SU-DHL-6 (cell line): Measurements from ENCODE around the gene NDUFA6.

Source experiments
- H2AFZ ChIP-seq: fragments of 200-600 bp; sonication (generic); 2 replicates; pipeline ENCODE4 v1.6.1; 2014; ENCODE audit warnings: low read depth, mild to moderate bottlenecking, moderate library complexity, mixed read lengths, antibody characterized with exemption, low read length; ENCODE audit not compliant: severe bottlenecking
- H3F3A ChIP-seq: fragments of 200-600 bp; shearing (Covaris generic); 2 replicates; pipeline ENCODE4 v1.6.0; 2016; ENCODE audit warnings: antibody characterized with exemption, mild to moderate bottlenecking; ENCODE audit not compliant: insufficient read depth
- H3K27ac ChIP-seq: fragments of 200-600 bp; sonication (generic); 2 replicates; pipeline ENCODE4 v1.5.1; 2016; ENCODE audit warnings: low read depth, mild to moderate bottlenecking, low read length, moderate library complexity, mixed read lengths
- H3K27me3 ChIP-seq: fragments of 200-600 bp; sonication (generic), shearing (Covaris generic); 2 replicates; pipeline ENCODE4 v1.6.0; 2014; ENCODE audit warnings: mild to moderate bottlenecking, low read length
- H3K36me3 ChIP-seq: fragments of 200-600 bp; sonication (generic); 2 replicates; pipeline ENCODE4 v1.6.1; 2014; ENCODE audit warnings: mild to moderate bottlenecking, low read length, mixed read lengths
- H3K4me2 ChIP-seq: fragments of 300-600, 200-600 bp; shearing (Covaris generic), sonication (generic); 2 replicates; pipeline ENCODE4 v1.6.0; 2014; ENCODE audit warnings: low read length, low read depth, mild to moderate bottlenecking; ENCODE audit not compliant: poor library complexity, severe bottlenecking
- H3K4me3 ChIP-seq: fragments of 200-600 bp; sonication (generic); 2 replicates; pipeline ENCODE4 v1.5.1; 2014; ENCODE audit warnings: antibody characterized with exemption, low read length, mild to moderate bottlenecking, mixed read lengths; ENCODE audit not compliant: insufficient read depth, poor library complexity, severe bottlenecking
- H3K79me2 ChIP-seq: fragments of 200-600 bp; sonication (generic); 2 replicates; pipeline ENCODE4 v1.6.1; 2014; ENCODE audit warnings: mild to moderate bottlenecking, low read length, moderate library complexity; ENCODE audit not compliant: insufficient read depth
- H3K9ac ChIP-seq: fragments of 200-600 bp; sonication (generic); 2 replicates; pipeline ENCODE4 v1.7.0; 2014; ENCODE audit warnings: mild to moderate bottlenecking, low read length
- H3K9me2 ChIP-seq: fragments of 200-600 bp; sonication (generic); replicated peaks from 2 replicates; pipeline ENCODE4 v1.6.1; 2014; ENCODE audit warnings: low read length; ENCODE audit not compliant: insufficient read depth
- H3K9me3 ChIP-seq: fragments of 200-600 bp; sonication (generic); 2 replicates; pipeline ENCODE4 v1.6.1; 2014; ENCODE audit warnings: low read length, mixed read lengths; ENCODE audit not compliant: insufficient read depth
- H4K20me1 ChIP-seq: fragments of 200-600 bp; sonication (generic); 2 replicates; pipeline ENCODE4 v1.6.1; 2014; ENCODE audit warnings: low read depth, mild to moderate bottlenecking, antibody characterized with exemption, low read length, moderate library complexity, mixed read lengths
- CTCF ChIP-seq: fragments of 200-600 bp; sonication (generic); IDR thresholded peaks from one replicate; pipeline ENCODE4 v1.5.1; 2017; ENCODE audit warnings: antibody characterized with exemption, mild to moderate bottlenecking, low read length, moderate library complexity; ENCODE audit not compliant: insufficient read depth, poor library complexity, severe bottlenecking
- EZH2phosphoT487 ChIP-seq: fragments of 200-600 bp; sonication (generic), shearing (Covaris generic); conservative IDR thresholded peaks from 2 replicates; pipeline ENCODE4 v1.6.1; 2018; ENCODE audit warnings: mild to moderate bottlenecking, antibody characterized with exemption, low read length, moderate library complexity, mixed read lengths

Gene NDUFA6

GRCh38 chr22:42061041-42061440, 29.5 kb downstream of the NDUFA6 start:
- no peak overlapping the region for H3K9ac ChIP-seq
- no peak overlapping the region for H3K27ac ChIP-seq
- H3K79me2 ChIP-seq = no peaks in the 10 kb centered on the region
- no peaks in the 10 kb centered on the region for H3K27me3 ChIP-seq
- no peaks in the 10 kb centered on the region for H3F3A ChIP-seq
- peaks cover 10% of the 10 kb centered on the region for H3K36me3 ChIP-seq
- no peaks in the 10 kb centered on the region for H4K20me1 ChIP-seq
- no peak overlapping the region for H3K4me2 ChIP-seq
- H3K4me3 ChIP-seq = no peak overlapping the region
- no peaks in the 10 kb centered on the region for H3K9me2 ChIP-seq
- H2AFZ ChIP-seq = no peak overlapping the region
- H3K9me3 ChIP-seq = peaks cover 10% of the 10 kb centered on the region; the same call in 1 of the 2 replicates
- no peak for TF ChIP-seq EZH2phosphoT487
- no peak for TF ChIP-seq CTCF

- H3K36me3 ChIP-seq = peaks cover 10% of the 10 kb centered on the region
- no peaks in the 10 kb centered on the region for H3K9me2 ChIP-seq
- no peak for TF ChIP-seq EZH2phosphoT487
- no peak for TF ChIP-seq CTCF
- no peaks in the 10 kb centered on the region for H3F3A ChIP-seq
- no peak overlapping the region for H3K27ac ChIP-seq
- no peak overlapping the region for H3K9ac ChIP-seq
- H3K4me3 ChIP-seq = no peak overlapping the region
- H3K27me3 ChIP-seq = no peaks in the 10 kb centered on the region
- H4K20me1 ChIP-seq = no peaks in the 10 kb centered on the region
- no peaks in the 10 kb centered on the region for H3K79me2 ChIP-seq
- no peak overlapping the region for H2AFZ ChIP-seq
- no peak overlapping the region for H3K4me2 ChIP-seq
- peaks cover 10% of the 10 kb centered on the region; the same call in 1 of the 2 replicates for H3K9me3 ChIP-seq
Measured at GRCh38 chr22:42060489-42060888, 30.1 kb downstream of the NDUFA6 start.

GRCh38 chr22:42056757-42057511, 33.6 kb downstream of the NDUFA6 start:
- Histone ChIP-seq H3K36me3 (peaks cover 10% of the 10 kb centered on the region), H3K27me3 (no peaks in the 10 kb centered on the region), H3K4me2 (no peak overlapping the region), H2AFZ (no peak overlapping the region), H3K9me2 (no peaks in the 10 kb centered on the region), H3K79me2 (no peaks in the 10 kb centered on the region), H3K4me3 (no peak overlapping the region), H3F3A (no peaks in the 10 kb centered on the region), H3K9me3 (peaks cover 10% of the 10 kb centered on the region; the same call in 1 of the 2 replicates), H3K9ac (no peak overlapping the region), H3K27ac (no peak overlapping the region), H4K20me1 (no peaks in the 10 kb centered on the region)
- TF ChIP-seq EZH2phosphoT487 = no peak
- no peak for TF ChIP-seq CTCF
